ENCODE data around the gene UST. TPM values are rescaled to one million over a fixed set of nuclear protein-coding genes. Genes with fewer than 3 reads are reported as not detected.

Gene UST
- total and polyA plus RNA-seq, 9 of the 15 experiments (the other 6 are each of a cell fraction or from before 2014, with no cell fraction given) = 0.04 to 0.10 TPM; not detected in 7

DNA sequence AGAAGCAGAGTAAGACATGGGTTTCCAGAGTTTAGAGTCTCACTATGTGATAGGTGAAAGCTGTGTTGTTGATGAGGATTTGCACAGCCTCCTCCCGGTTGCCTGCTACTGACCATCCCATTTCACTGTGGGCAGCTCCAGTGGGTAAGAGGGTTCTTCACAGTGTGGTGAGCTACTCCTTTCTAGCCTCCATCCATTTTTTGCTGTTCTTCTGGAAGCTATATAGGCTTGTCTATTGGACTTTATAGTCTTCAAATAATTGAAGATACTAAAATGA is 13.4 kb downstream of the UST start:
- Histone ChIP-seq H3K79me2 (ENCODE audit: control insufficient read depth, insufficient read depth, low read length) (no peaks in the 10 kb centered on the region), H3K4me3 (no peak overlapping the region), H3K4me2 (ENCODE audit: insufficient read depth, low read length) (no peak overlapping the region), H4K20me1 (replicated peaks; ENCODE audit: control insufficient read depth, insufficient read depth, low read length) (no peaks in the 10 kb centered on the region), H3K4me1 (replicated peaks in 1 of 2; ENCODE audit: control insufficient read depth in 2 of 2, insufficient read depth in 2 of 2, low read length in 2 of 2) (no peaks in the 10 kb centered on the region), H2AFZ (ENCODE audit: low read depth, low read length) (no peak overlapping the region), H3K27me3 (ENCODE audit: control insufficient read depth in 2 of 2, insufficient read depth in 2 of 2, low read length in 2 of 2) (peaks cover 16 to 22% of the 10 kb centered on the region in 2 experiments; a peak in 3 of 5 replicates), H3K9ac (ENCODE audit: insufficient read depth in 1 of 2, low read depth in 2 of 2, low read length in 2 of 2) (no peak overlapping the region), H3K9me3 (replicated peaks; ENCODE audit: control insufficient read depth, insufficient read depth, low read depth, low read length) (no peaks in the 10 kb centered on the region), H3K36me3 (ENCODE audit: control insufficient read depth, insufficient read depth, low read length) (no peaks in the 10 kb centered on the region), H3K27ac (ENCODE audit: extremely low read depth, low read depth, low read length) (no peak overlapping the region), H3K9me1 (ENCODE audit: control insufficient read depth, insufficient read depth, low read length) (no peaks in the 10 kb centered on the region)
- ChIA-PET POLR2A (no interaction called here), CTCF (ENCODE audit: low intra/inter-chr PET ratio) (no interaction called here)
- FAIRE-seq = no peak
- WGBS (ENCODE audit: insufficient coverage, low coverage, missing lambda C conversion rate) = 0% methylated on average over 1 of the region's 1 CpG
- ATAC-seq = no peak
- TF ChIP-seq NRF1 (conservative IDR thresholded peaks at IDR 0.05 in 1 of 2, IDR thresholded peaks at IDR 0.05 in 1 of 2) (no peak), NFIX (CRISPR knock-in tag; IDR thresholded peaks at IDR 0.05; ENCODE audit: low read depth) (no peak), ELK3 (CRISPR knock-in tag; IDR thresholded peaks at IDR 0.05) (no peak), MBD1 (CRISPR knock-in tag; IDR thresholded peaks at IDR 0.05) (no peak), ARID2 (IDR thresholded peaks at IDR 0.05) (no peak), ZNF41 (CRISPR knock-in tag; conservative IDR thresholded peaks at IDR 0.05) (no peak), DDX20 (tag; IDR thresholded peaks at IDR 0.05; ENCODE audit: low read depth) (no peak), YY1 (IDR thresholded peaks at IDR 0.05; ENCODE audit: borderline replicate concordance in 1 of 3, control insufficient read depth in 1 of 3, extremely low read depth in 1 of 3, insufficient read depth in 3 of 3, insufficient read length in 1 of 3, insufficient replicate concordance in 2 of 3, low read depth in 1 of 3, low read length in 2 of 3) (no peak), CHD1 (IDR thresholded peaks at IDR 0.05; ENCODE audit: low read length) (no peak), TOE1 (IDR thresholded peaks at IDR 0.05; ENCODE audit: borderline replicate concordance) (no peak), TOE1 (CRISPR knock-in tag; IDR thresholded peaks at IDR 0.05; ENCODE audit: borderline replicate concordance, low read depth) (no peak), ZC3H8 (IDR thresholded peaks at IDR 0.05) (no peak), NCOA6 (IDR thresholded peaks at IDR 0.05) (no peak)
- TF ChIP-seq, protein P1, sequence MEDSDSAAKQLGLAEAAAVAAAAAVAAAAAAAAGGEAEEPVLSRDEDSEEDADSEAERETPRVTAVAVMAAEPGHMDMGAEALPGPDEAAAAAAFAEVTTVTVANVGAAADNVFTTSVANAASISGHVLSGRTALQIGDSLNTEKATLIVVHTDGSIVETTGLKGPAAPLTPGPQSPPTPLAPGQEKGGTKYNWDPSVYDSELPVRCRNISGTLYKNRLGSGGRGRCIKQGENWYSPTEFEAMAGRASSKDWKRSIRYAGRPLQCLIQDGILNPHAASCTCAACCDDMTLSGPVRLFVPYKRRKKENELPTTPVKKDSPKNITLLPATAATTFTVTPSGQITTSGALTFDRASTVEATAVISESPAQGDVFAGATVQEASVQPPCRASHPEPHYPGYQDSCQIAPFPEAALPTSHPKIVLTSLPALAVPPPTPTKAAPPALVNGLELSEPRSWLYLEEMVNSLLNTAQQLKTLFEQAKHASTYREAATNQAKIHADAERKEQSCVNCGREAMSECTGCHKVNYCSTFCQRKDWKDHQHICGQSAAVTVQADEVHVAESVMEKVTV (CRISPR knock-in tag; IDR thresholded peaks at IDR 0.05) = no peak
- no peak for DNase-seq (ENCODE audit: extremely low read depth in 1 of 4, low spot score in 3 of 4)
- in situ Hi-C loops (cut with MboI) = no loop called here
- intact Hi-C loops (cut with micrococcal nuclease) = no loop called here
- no TSS peak for BruUV-seq (replicated peaks)
